SIG-M5 (cell line): ENCODE data around the gene TPPP.
"Not testable (repeated sequence)": the region's sequence is repeated elsewhere in the genome, so short reads cannot be mapped to it uniquely, and the experiment has no call there.

Experiments
- DNase-seq: peaks from one replicate; lab custom pipeline; 2025; lab: John Stamatoyannopoulos, UW

Gene TPPP

DNA sequence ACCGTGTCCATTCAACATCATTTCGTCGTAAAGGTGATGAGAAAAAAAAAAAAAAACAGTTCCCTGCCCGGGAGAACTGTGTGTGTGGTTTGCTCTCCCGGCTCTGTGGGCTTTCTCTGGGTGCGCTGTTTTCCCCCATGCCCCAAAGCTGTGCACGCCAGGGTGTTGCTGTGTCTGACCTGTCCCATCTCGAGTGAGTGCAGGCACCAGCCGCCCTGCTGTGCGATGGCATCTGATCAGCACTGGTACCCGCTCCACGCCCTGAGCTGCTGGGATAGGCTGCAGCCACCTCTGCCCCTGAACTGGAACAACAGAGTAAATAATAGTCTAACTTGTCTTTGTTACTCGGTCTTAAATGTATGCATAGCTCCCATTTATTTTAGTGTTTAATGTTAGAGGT, 47.7 kb downstream of the TPPP start:
- DNase-seq = no peak

DNA sequence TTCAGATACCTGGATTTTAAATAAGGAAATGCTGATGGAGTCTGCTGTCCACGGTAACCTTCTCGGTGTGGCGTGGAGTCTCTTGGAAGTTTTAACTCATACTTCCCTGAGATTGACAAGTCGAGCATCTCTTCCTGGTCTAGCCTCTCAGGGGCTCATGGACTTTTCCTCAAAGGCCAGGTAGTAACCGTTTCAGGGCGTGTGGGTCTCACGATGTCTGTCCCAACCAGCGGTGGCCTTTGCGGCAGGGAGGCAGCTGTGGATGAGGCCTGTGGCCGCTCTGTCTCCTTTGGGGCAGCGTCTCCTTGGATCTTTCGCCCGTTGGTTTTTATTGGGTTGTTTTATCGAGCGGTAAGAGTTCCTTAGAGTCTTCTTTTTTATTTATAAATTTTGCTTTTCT, 48.2 kb downstream of the TPPP start:
- DNase-seq = no peak

- DNase-seq = no peak
Measured at GRCh38 chr5:644509-644908, 48.6 kb downstream of the TPPP start.

GRCh38 chr5:643811-644271, 49.3 kb downstream of the TPPP start:
- DNase-seq = no peak

- no peak for DNase-seq
Measured at GRCh38 chr5:643351-643801, 49.8 kb downstream of the TPPP start.

DNA sequence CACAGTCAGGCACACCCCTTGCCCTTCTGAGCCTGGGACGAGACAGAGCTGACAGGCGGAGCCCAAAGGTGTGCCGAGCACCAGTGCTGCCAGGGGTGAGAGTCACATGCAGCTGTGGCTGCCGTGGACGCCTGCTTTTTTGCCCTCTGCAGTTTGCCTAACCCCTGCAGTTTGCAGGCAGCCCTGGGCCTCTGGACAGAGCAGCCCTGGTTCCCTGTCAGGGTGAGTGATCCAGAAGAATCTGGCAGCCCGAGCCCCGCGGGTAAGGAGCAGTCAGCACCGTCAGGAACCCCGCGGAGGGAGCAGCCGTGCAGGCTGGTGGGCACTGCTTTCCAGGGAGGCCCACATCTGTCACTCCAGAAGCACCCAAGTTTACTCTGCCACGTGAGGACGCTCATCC, 50.7 kb downstream of the TPPP start:
- no peak for DNase-seq

GRCh38 chr5:641331-641765, 51.8 kb downstream of the TPPP start:
- no peak for DNase-seq

DNA sequence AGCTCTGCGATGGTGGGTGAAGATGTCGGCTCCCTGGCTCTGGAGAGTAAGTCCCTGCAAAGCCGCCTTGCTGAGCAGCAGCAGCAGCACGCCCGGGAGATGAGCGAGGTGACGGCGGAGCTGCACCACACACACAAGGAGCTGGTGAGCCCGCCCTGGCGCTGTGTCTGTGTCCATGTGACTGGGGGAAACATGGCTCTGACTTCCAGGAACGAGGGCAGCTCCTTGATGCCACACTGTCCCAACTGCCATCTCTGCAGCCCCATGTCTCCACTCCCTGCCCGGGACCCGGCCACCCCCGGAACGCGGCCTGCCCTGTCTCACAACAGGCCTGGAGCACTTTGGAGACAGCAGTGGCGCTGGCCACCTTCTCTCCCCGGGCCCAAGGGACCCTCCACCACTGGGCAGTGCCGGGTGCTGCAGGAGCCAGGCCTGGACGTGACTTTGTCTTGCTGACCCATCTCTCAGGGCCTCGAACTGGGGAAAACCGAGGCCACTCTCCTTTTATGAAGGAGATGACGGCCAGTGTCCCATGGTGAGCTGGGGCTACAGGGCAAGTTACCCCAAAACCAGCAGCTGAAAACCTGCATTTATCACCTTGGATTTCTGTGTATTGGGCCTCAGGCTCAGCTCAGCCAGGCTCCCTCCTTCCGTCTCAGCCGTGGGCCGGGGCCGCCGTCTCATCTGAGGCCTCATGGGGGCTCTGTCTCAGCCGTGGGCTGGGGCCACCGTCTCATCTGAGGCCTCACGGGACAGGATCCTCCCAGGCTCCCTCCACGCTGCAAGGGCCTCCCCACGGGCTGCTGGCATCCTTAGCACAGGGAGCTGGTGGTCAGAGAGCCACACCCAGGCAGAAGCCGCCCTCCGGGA, 52.5 kb downstream of the TPPP start:
- DNase-seq = no peak

DNA sequence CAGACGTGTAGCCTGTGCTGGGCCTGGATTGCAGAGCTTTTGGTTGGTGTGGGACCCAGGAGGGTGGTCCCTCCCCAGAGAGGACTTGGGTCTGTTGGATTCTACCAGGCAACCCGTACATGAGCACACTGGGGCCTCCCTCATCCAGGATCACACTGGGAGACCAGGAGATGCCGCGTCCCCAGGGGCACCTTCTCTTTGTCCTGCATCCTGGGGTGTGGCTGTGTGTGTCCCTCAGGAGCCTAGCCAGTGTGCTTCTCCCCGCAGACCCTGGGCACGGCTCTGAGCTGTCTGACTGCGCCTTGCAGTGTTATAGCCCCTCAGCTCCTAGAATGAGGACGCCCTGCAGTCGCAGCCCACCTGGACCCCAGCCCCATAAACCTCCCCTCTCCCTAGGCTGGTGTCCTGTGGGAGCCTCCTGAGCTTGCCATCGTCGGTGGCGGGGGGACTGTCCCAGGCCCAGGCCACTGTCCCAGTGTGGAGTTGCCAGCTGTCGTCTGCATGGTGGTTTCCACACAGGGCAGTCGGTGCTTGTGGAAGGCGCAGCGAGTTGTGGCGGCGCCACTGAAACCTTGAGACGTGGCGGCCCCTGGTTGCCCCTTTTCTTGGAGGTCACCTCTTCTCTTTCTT, 53.5 kb downstream of the TPPP start:
- DNase-seq = no peak

- DNase-seq = no peak
Measured at GRCh38 chr5:639253-639530, 54.0 kb downstream of the TPPP start.

- no peak for DNase-seq
Measured at GRCh38 chr5:638501-639252, 54.5 kb downstream of the TPPP start.

DNA sequence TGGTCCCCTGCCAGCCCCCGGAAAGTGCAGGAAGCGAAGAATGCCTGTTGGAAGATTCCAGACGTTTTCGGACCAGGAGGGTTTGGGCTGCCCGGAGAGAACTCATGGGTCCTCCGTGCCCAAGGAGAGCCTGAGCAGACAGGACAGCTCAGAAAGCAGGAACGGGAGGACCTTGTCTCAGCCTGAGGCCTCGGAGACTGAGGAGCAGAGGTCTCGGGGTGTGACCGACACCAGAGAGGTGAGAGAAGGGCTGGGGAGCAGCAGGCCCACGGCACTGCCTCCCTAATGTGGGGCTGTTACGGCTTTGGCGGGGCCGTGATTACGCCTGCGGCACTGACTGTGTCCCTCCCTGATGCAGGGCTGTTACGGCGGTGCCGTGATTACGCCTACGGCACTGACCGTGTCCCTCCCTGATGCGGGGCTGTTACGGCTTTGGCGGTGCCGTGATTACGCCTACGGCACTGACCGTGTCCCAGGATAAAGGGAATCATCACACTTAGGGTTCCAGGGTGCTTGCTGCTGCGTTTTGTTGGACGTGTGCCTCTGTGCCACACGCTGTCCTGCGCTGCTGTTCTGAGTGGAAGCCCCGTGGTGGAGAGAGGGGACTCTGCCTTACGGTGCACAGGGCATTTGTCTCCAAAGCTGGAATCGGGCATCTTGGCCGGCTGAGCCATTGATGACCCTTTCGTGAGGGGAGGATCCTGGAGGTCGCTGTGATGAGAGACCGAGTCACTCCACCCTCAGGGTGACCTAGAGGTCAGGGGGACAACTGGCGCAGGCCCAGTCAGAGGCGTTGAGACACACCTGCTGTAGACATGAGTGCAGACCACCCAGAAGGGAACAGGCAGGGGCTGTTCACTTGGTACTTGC, 55.3 kb downstream of the TPPP start:
- no peak for DNase-seq

DNA sequence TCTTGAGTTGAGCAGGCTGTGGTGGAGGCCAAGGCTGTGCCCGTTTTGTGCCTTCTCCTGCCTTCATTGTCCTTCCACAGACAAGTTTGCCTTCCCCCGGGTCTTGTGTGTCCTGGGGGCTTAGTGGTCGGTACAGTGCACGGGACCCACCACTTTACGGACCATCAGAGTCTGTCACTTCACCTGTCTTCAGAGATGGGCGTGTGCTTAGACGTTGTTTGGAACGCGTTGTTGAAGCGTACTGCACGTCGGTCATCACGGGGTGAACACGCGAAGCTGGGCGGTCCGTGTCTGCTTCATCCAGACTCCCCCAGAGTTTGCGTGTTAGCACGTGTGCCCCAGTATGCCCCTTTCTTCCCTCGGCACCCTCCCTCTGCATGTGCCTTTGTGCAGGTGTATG, 56.2 kb downstream of the TPPP start:
- DNase-seq = no peak

GRCh38 chr5:635306-636055, 57.7 kb downstream of the TPPP start:
- DNase-seq = no peak

DNA sequence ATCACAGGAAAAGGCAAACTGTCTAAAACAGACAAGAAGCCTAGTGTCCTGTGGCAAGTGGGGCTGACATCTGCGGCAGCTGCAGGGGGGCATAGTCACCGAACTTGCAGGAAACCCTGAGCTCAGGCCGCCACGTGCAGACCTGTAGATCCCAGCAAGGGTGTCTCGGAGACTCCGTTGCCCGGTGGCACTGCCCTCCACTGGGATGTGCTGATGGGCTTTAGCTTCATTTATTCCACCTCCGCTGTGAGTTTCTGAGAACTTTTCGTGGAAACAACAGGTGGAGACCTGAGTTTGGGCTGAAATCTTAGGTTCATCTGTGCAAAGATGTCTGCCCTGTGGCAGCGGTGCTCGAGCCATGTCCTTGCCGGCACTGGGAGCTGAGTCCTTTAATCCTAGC, 59.0 kb downstream of the TPPP start:
- no peak for DNase-seq

DNA sequence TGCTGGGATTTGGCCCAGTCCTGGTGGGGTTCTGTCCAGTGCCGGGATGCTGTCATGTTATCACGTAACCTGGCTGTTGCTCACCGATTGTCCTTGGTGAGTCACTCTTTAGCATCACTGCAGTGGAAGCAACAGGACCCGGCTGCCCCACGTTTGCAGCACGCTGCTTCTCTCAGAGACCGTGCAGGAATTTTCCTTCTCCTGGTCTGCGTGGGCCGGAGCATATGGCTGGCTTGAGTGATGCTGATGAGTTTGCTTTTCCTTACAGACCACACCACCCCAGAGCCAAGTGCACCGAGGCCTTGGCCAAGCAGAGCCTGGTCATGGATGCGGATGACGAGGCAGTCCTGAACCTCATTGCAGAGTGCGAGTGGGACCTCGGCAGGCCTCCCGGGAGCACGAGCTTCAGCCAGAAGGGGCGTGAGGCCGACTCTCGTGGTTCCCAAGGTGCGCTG, 59.6 kb downstream of the TPPP start:
- no peak for DNase-seq

DNA sequence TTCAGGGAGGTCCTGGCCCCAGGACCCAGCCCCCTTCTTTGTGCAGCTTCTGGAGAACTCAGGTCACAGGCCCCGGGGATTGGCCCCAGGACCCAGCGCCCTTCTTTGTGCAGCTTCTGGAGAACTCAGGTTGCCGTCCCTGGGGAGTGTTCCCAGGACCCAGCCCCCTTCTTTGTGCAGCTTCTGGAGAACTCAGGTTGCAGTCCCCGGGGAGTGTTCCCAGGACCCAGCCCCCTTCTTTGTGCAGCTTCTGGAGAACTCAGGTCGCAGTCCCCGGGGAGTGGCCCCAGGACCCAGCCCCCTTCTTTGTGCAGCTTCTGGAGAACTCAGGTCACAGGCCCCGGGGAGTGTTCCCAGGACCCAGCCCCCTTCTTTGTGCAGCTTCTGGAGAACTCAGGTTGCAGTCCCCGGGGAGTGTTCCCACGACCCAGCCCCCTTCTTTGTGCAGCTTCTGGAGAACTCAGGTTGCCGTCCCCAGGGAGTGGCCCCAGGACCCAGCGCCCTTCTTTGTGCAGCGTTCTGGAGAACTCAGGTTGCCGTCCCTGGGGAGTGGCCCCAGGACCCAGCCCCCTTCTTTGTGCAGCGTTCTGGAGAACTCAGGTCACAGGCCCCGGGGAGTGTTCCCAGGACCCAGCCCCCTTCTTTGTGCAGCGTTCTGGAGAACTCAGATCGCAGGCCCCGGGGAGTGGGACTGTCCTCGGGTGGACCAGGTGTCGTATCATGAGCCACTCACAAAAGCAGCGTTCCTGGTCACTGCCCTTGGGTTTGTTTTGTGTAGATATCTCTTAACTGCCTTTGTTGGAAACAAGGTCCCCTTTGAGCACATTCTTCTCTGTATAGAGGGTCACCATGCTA, 64.6 kb downstream of the TPPP start:
- DNase-seq = not testable (repeated sequence)

- DNase-seq = no peak
Measured at GRCh38 chr5:627840-628239, 65.3 kb downstream of the TPPP start.

GRCh38 chr5:626850-627249, 66.3 kb downstream of the TPPP start:
- DNase-seq = no peak

DNA sequence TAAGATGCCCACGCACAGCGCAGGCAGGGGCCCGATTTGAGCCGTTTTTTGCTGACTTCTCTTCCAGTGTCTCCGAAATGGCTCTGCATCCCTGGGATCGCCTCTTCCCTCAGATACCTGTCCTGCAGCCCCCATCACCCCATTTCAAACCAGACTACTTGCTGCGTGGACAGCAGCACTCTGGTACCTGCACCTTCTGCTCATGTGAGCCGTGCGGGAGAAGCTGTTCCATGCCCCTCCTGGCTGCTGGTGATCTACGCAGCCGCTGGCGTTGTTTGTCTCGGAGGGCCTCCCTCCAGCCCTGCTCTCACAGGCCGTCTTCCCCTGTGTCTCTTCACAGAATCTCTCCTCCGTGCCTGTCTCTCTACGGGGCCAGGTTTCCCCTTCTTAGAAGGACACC, 67.6 kb downstream of the TPPP start:
- no peak for DNase-seq
